Heart left ventricle (tissue), 13 donors: ENCODE results near the gene CDC25B.

ENCODE experiments used
- POLR2A ChIP-seq, 2 donors: fragments of 450-650 bp; IDR thresholded peaks; one replicate each; pipeline ENCODE4 v1.6.1; 2017; ENCODE audit warnings: antibody characterized with exemption in 2 of 2, mild to moderate bottlenecking in 2 of 2, moderate library complexity in 2 of 2
- TF ChIP-seq, protein P1 (sequence below), 12 donors: fragments of 200-600 bp; sonication (generic) in 4 of 12; IDR thresholded peaks; one replicate each; pipeline versions ENCODE4 v1.5.0 to v1.8.0; 2018 to 2022; ENCODE audit warnings: antibody characterized with exemption in 12 of 12, mild to moderate bottlenecking in 5 of 12
- donor health status: ischemic (EF 13 %, LVEDD 7.1; RV severe dilation, severe dysfunction).
- donor health status: DM: no; HTN: yes; CAD: no.
- donor health status: DM: no; HTN: no; CAD: no.
- donor health status: ischemic (EF 25% LVEDD 6.9; RV normal size, moderate dysfunction).
- donor health status: ischemic (EF 25% LVEDD 5.7; RV mildly dilated, moderate dysfunction).
- donor health status: ischemic (EF 35%, LVEDD 5.7; RV mildly dilated, moderate dysfunction).
- donor health status: nonischemic (EF 11% LVEDD 7.7; RV severe dilation, severe dysfunction).
- donor health status: DM: yes; HTN: yes; CAD: no.
- donor health status: PGD.
- donor health status: ischemic (EF 29% LVEDD 5.4; RV normal size, mild dysfunction).
- donor health status: nonischemic (EF 23%, LVEDD 6.1; RV moderate dilation, normal function).

DNA sequence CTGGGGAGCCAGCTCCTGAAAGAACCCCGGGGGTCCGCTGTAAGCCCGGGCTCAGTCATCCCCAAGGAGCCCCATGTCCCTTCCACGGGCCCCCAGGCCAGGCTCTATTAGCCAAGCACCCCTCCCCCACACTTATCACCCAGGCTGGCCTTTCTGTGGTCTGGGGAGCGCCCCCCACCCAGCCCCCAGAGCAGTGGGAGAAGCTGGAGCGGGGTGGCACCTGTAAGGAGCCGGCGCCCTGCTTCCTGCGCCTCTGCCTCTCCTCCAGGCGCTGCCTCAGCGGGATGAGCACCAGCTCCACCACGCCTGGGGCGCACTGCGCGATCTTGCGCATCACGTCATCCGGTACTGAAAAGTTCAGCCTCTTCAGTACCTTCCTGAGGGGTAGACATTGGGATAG is 17.1 kb upstream of the CDC25B start:
- TF ChIP-seq POLR2A (IDR thresholded peaks at IDR 0.05): no peak
- TF ChIP-seq, protein P1, sequence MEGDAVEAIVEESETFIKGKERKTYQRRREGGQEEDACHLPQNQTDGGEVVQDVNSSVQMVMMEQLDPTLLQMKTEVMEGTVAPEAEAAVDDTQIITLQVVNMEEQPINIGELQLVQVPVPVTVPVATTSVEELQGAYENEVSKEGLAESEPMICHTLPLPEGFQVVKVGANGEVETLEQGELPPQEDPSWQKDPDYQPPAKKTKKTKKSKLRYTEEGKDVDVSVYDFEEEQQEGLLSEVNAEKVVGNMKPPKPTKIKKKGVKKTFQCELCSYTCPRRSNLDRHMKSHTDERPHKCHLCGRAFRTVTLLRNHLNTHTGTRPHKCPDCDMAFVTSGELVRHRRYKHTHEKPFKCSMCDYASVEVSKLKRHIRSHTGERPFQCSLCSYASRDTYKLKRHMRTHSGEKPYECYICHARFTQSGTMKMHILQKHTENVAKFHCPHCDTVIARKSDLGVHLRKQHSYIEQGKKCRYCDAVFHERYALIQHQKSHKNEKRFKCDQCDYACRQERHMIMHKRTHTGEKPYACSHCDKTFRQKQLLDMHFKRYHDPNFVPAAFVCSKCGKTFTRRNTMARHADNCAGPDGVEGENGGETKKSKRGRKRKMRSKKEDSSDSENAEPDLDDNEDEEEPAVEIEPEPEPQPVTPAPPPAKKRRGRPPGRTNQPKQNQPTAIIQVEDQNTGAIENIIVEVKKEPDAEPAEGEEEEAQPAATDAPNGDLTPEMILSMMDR (IDR thresholded peaks at IDR 0.05): no peak
